Epithelial cell of proximal tubule (primary cell): ENCODE data around the gene CAPN15. TPM values are rescaled to one million over a fixed set of nuclear protein-coding genes. Genes with fewer than 3 reads are reported as not detected.

Experiments used
- DNase-seq: peaks from one replicate; pipeline ENCODE4 v3.0.0-alpha.2; 2011; ENCODE audit warnings: low read depth
- H3K4me3 ChIP-seq: 2 replicates; pipeline ENCODE4 v1.5.1; 2011; ENCODE audit warnings: low read depth, mild to moderate bottlenecking, low read length
- total RNA-seq: library from RNA; depleted of rRNA; stranded (reverse); fragments of >200 nt; gene quantifications from 2 replicates; pipeline ENCODE4 v1.2.3, GENCODE V29; 2015
- TF ChIP-seq, protein P1 (sequence below): conservative IDR thresholded peaks from 2 replicates; pipeline ENCODE4 v1.5.1; 2012; ENCODE audit warnings: low read depth, mild to moderate bottlenecking, low read length

Gene CAPN15
- total RNA-seq, 1 donor from 2014 or later: 54.4 TPM

GRCh38 chr16:574021-574760, 46.7 kb downstream of the CAPN15 start:
- no peak for DNase-seq
- no peak overlapping the region for H3K4me3 ChIP-seq
- TF ChIP-seq, protein P1, sequence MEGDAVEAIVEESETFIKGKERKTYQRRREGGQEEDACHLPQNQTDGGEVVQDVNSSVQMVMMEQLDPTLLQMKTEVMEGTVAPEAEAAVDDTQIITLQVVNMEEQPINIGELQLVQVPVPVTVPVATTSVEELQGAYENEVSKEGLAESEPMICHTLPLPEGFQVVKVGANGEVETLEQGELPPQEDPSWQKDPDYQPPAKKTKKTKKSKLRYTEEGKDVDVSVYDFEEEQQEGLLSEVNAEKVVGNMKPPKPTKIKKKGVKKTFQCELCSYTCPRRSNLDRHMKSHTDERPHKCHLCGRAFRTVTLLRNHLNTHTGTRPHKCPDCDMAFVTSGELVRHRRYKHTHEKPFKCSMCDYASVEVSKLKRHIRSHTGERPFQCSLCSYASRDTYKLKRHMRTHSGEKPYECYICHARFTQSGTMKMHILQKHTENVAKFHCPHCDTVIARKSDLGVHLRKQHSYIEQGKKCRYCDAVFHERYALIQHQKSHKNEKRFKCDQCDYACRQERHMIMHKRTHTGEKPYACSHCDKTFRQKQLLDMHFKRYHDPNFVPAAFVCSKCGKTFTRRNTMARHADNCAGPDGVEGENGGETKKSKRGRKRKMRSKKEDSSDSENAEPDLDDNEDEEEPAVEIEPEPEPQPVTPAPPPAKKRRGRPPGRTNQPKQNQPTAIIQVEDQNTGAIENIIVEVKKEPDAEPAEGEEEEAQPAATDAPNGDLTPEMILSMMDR: no peak

DNA sequence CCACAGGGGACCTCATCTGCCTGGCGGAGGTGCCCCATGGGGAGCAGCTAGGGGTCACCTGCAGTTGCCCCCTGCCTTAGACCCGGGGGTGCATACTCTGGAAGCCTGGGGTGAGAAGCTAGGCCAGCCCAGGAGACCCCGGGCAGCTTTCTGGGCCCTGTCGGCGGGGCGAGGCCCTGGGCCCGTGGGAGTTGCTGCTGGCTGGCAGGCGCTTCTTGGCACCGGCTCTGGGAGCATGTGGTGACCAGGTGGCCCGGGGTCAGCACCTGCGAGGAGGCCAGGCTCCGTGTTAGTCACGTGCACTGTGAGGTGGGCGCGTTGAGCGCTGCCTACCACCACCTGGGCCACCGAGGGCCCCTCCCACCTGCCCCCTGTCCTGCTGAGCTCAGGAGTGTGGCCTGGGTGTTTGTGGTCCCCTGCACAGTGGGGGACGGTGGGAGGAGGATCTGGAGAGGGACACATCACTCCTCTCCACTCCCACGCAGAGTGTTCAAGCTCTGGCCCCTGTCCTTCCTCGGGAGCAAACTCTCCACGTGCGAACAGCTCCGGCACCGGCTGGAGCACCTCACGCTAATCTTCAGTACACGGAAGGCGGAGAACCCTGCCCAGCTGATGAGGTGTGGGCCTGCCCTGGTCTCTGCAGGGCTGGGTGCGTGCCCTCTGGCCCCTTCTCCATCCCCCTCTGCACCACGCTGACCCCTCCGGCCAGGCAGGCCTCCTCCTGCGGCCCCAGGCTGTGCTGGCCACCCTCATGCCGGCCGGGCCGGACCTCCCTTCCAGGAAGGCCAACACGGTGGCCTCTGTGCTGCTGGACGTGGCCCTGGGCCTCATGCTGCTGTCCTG, 48.1 kb downstream of the CAPN15 start:
- H3K4me3 ChIP-seq: no peak overlapping the region
- TF ChIP-seq, protein P1: no peak
- DNase-seq: no peak

- TF ChIP-seq, protein P1: no peak
- DNase-seq: no peak
- no peak overlapping the region for H3K4me3 ChIP-seq
Observed at GRCh38 chr16:576197-576822, 48.8 kb downstream of the CAPN15 start.

DNA sequence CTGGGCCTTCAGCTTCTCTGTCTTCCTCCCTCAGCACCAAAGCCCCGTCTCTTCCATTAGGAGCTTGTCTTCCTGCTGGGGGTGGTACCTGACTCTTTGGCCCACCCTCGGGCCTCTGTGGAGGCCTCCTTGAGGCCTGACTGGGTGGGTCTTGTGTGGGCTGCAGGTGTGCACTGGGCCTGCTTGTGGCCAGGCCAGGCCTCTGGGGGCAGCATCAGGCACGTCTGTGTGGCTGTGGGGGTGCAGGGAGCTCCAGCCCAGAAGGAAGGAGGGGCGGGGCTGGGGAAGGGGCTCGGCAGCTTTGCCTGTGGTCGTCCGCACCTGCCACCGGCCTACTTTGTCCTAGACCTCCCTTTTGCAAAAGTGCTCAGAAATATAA, 49.3 kb downstream of the CAPN15 start:
- H3K4me3 ChIP-seq: no peak overlapping the region
- DNase-seq: no peak
- TF ChIP-seq, protein P1: no peak

DNA sequence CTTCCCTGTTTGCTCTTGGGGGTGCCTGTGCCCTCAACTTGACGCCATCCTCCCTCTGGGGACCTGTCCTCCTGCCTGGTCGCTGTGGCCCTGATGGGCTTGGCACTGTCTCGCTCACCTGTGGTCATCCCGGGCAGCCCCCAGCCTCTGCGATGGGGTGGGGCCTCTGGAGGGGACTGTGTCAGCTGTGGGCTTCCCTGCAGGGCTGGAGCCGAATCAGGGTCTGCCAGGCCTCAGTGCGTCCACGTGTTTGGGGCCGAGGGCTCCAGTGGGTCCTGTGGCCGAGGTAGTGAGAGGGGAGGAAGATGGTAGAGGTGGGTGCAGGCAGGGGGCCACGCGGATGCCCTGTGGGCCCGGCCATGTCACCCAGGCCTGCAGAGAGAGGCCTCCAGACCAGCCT, 50.3 kb downstream of the CAPN15 start:
- H3K4me3 ChIP-seq: no peak overlapping the region
- DNase-seq: no peak
- TF ChIP-seq, protein P1: no peak

DNA sequence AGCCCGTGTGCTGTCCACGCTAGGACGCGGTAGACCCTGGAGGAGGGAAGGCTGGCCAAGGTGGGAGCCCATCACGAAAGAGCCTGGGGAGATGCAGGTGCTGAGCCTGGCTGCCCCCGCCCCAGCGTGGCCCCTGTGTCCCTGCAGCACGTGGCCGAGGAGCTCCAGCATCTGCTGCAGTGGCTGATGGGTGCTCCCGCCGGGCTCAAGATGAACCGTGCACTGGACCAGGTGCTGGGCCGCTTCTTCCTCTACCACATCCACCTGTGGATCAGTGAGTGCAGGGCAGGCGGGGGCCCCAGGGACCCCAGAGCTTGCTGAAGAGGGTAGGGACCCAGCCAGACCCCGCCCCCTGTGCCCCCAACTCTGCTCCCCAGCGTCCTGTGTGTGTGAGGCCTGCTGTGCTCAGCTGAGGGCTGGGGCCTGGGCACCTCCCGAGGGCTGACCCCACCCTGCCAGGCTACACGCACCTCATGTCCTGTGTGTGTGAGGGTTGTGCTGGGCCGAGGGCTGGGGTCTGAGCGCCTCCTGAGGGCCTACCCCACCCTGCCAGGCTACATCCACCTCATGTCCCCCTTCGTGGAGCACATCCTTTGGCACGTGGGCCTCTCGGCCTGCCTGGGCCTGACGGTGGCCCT, 50.8 kb downstream of the CAPN15 start:
- no peak for DNase-seq
- TF ChIP-seq, protein P1: no peak
- H3K4me3 ChIP-seq: no peak overlapping the region
